H9 (cell line): Measurements from ENCODE around the gene UBE2D2. TPM values are rescaled to one million over a fixed set of nuclear protein-coding genes. Genes with fewer than 3 reads are reported as not detected.

Experiments used
- DNase-seq: peaks from one replicate; pipeline ENCODE4 v3.0.0-alpha.2; 2017
- H2AFZ ChIP-seq: one replicate; pipeline ENCODE4 v1.6.1; 2013; ENCODE audit warnings: mild to moderate bottlenecking, low read length, control low read depth, moderate library complexity
- H2AK5ac ChIP-seq: 2 replicates; pipeline ENCODE4 v1.6.1; 2013; ENCODE audit warnings: low read length, control low read depth, mixed read lengths; ENCODE audit not compliant: insufficient read length
- H2BK120ac ChIP-seq: one replicate; pipeline ENCODE4 v1.6.1; 2013; ENCODE audit warnings: low read depth, mild to moderate bottlenecking, low read length, control low read depth, inconsistent platforms; ENCODE audit not compliant: poor library complexity, severe bottlenecking
- H2BK12ac ChIP-seq: 2 replicates; pipeline ENCODE4 v1.6.1; 2013; ENCODE audit warnings: low read length, control low read depth, mixed read lengths, low read depth; ENCODE audit not compliant: insufficient read length
- H2BK15ac ChIP-seq: 2 replicates; pipeline ENCODE4 v1.6.1; 2013; ENCODE audit warnings: low read depth, low read length, control low read depth
- H2BK20ac ChIP-seq: one replicate; pipeline ENCODE4 v1.6.1; 2013; ENCODE audit warnings: low read depth, mild to moderate bottlenecking, low read length, control low read depth, inconsistent platforms; ENCODE audit not compliant: poor library complexity, severe bottlenecking
- H2BK5ac ChIP-seq: 2 replicates; pipeline ENCODE4 v1.6.1; 2013; ENCODE audit warnings: low read length, control low read depth, mixed read lengths; ENCODE audit not compliant: insufficient read length
- H3K14ac ChIP-seq: 2 replicates; pipeline ENCODE4 v1.6.1; 2013; ENCODE audit warnings: low read length, control low read depth; ENCODE audit not compliant: insufficient read depth
- H3K18ac ChIP-seq: 2 replicates; pipeline ENCODE4 v1.6.1; 2013; ENCODE audit warnings: low read depth, mild to moderate bottlenecking, mixed read lengths, low read length, control low read depth; ENCODE audit not compliant: insufficient read length
- H3K23ac ChIP-seq: 2 replicates; pipeline ENCODE4 v1.6.1; 2013; ENCODE audit warnings: low read length, control low read depth, mixed read lengths, low read depth; ENCODE audit not compliant: insufficient read length
- H3K23me2 ChIP-seq: 2 replicates; pipeline ENCODE4 v1.6.1; 2013; ENCODE audit warnings: low read depth, mild to moderate bottlenecking, mixed read lengths, low read length, control low read depth; ENCODE audit not compliant: insufficient read length, poor library complexity, severe bottlenecking
- H3K27ac ChIP-seq: 2 replicates; pipeline ENCODE4 v1.5.1; 2013; ENCODE audit warnings: low read length, control low read depth, mixed read lengths, low read depth; ENCODE audit not compliant: insufficient read length
- H3K27me3 ChIP-seq: 2 replicates; pipeline ENCODE4 v1.6.1; 2013; ENCODE audit warnings: low read length, control low read depth, inconsistent platforms; ENCODE audit not compliant: insufficient read depth
- H3K4ac ChIP-seq: 2 replicates; pipeline ENCODE4 v1.6.1; 2013; ENCODE audit warnings: low read depth, mild to moderate bottlenecking, control low read depth, inconsistent platforms, low read length, moderate library complexity
- H3K4me1 ChIP-seq: 2 replicates; pipeline ENCODE4 v1.6.1; 2013; ENCODE audit warnings: low read length, control low read depth, inconsistent platforms; ENCODE audit not compliant: insufficient read depth
- H3K4me2 ChIP-seq: 2 replicates; pipeline ENCODE4 v1.6.1; 2013; ENCODE audit warnings: low read length, control low read depth, mixed read lengths; ENCODE audit not compliant: insufficient read length, insufficient read depth
- H3K56ac ChIP-seq: 2 replicates; pipeline ENCODE4 v1.6.1; 2013; ENCODE audit warnings: low read depth, mild to moderate bottlenecking, mixed read lengths, low read length, control low read depth; ENCODE audit not compliant: insufficient read length
- H3K79me1 ChIP-seq: 2 replicates; pipeline ENCODE4 v1.6.1; 2013; ENCODE audit warnings: low read depth, mild to moderate bottlenecking, moderate library complexity, low read length, control low read depth, inconsistent platforms; ENCODE audit not compliant: insufficient read depth, poor library complexity, severe bottlenecking
- H3K79me2 ChIP-seq: 2 replicates; pipeline ENCODE4 v1.6.1; 2013; ENCODE audit warnings: low read length, control low read depth, inconsistent platforms; ENCODE audit not compliant: insufficient read depth
- H3K9ac ChIP-seq: 2 replicates; pipeline ENCODE4 v1.6.1; 2013; ENCODE audit warnings: low read length, control low read depth, mixed read lengths; ENCODE audit not compliant: insufficient read length; ENCODE audit errors: extremely low read depth
- H3K9me3 ChIP-seq: one replicate; pipeline ENCODE4 v1.6.1; 2013; ENCODE audit warnings: low read depth, low read length, inconsistent platforms; ENCODE audit not compliant: control insufficient read depth
- H3T11ph ChIP-seq: one replicate; pipeline ENCODE4 v1.6.1; 2013; ENCODE audit warnings: mild to moderate bottlenecking, low read length, control low read depth, inconsistent platforms
- H4K20me1 ChIP-seq: one replicate; pipeline ENCODE4 v1.6.1; 2013; ENCODE audit not compliant: control insufficient read depth, insufficient read length, insufficient read depth
- H4K5ac ChIP-seq: 2 replicates; pipeline ENCODE4 v1.6.1; 2013; ENCODE audit warnings: low read depth, mild to moderate bottlenecking, mixed read lengths, low read length, control low read depth; ENCODE audit not compliant: insufficient read length
- H4K8ac ChIP-seq: replicated peaks from 2 replicates; pipeline ENCODE4 v1.6.1; 2013; ENCODE audit warnings: low read length, control low read depth, mixed read lengths, low read depth; ENCODE audit not compliant: insufficient read length
- H4K91ac ChIP-seq: 2 replicates; pipeline ENCODE4 v1.6.1; 2013; ENCODE audit warnings: low read depth, mild to moderate bottlenecking, moderate library complexity, mixed read lengths, low read length, control low read depth; ENCODE audit not compliant: insufficient read length
- H3K27ac Mint-ChIP-seq, 3 experiments: 2 replicates in 2 of 3; 3 replicates in 1 of 3; pipeline ENCODE4 v1.8.0; 2020 to 2021; ENCODE audit warnings: mixed read lengths in 3 of 3, mild to moderate bottlenecking in 1 of 3, moderate library complexity in 1 of 3
- H3K27me3 Mint-ChIP-seq: 2 replicates; pipeline ENCODE4 v1.8.0; 2021; ENCODE audit warnings: low read depth, mild to moderate bottlenecking, moderate library complexity, mixed read lengths
- H3K36me3 Mint-ChIP-seq, 3 experiments: 2 replicates in 2 of 3; 3 replicates in 1 of 3; pipeline ENCODE4 v1.8.0; 2020 to 2021; ENCODE audit warnings: low read depth in 3 of 3, mixed read lengths in 3 of 3; ENCODE audit not compliant: insufficient read depth in 1 of 3
- H3K4me1 Mint-ChIP-seq, 2 experiments: 2 replicates each; pipeline ENCODE4 v1.8.0; 2020; ENCODE audit warnings: mixed read lengths in 2 of 2
- H3K4me3 Mint-ChIP-seq, 2 experiments: 2 replicates in 1 of 2; 3 replicates in 1 of 2; pipeline ENCODE4 v1.8.0; 2020 to 2021; ENCODE audit warnings: mild to moderate bottlenecking in 2 of 2, mixed read lengths in 2 of 2, moderate library complexity in 1 of 2
- H3K9me3 Mint-ChIP-seq, 2 experiments: 2 replicates in 1 of 2; 3 replicates in 1 of 2; pipeline ENCODE4 v1.8.0; 2020; ENCODE audit warnings: mild to moderate bottlenecking in 2 of 2, mixed read lengths in 2 of 2, moderate library complexity in 1 of 2
- total RNA-seq: library from RNA; stranded (reverse); gene quantifications from 2 replicates; pipeline ENCODE4 v1.2.1, GENCODE V29; 2021
- TF ChIP-seq, protein P1 (sequence below): fragments of 200-600 bp; sonication (generic); conservative IDR thresholded peaks from 3 replicates; pipeline ENCODE4 v1.8.0; 2021; ENCODE audit warnings: antibody characterized with exemption, mild to moderate bottlenecking

UBE2D2 gene
- total RNA-seq, 1 experiment from 2014 or later = 236 TPM

DNA sequence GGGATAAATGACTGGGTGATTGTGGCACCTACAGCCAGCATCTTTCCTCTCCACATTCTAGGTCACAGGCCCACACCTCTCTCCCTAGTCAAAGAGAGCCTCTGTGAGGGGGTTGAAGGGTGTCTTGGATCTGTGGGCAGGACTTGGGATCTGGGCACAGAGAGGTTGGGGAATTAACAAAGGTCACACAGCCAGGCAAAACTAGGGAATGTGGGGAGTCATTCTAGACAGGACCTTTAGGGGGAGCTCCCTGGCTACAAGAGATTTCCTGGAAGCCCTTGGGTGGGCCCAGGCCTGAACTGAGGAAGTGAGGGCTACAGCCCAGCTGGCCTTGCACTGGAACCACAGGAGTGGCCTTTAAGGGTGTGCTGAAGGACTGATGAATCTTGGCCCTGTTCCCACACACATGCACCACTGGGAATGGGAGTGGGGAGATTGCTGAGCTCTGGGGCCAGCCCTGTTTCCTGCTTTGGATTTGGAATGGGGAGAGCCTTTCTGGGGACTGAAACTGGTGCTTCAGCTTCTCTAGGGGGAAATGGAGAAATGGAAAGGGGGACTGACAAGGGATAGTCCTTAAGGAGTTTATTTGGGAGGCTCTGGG, 74.6 kb downstream of the UBE2D2 start:
- Histone ChIP-seq H3K4ac (no peak overlapping the region), H3K4me1 (peaks cover 23% of the 10 kb centered on the region; the same call in 1 of the 2 replicates), H3K14ac (no peak overlapping the region), H2BK12ac (no peak overlapping the region), H3K9me3 (no peaks in the 10 kb centered on the region), H3K23me2 (no peaks in the 10 kb centered on the region), H3K56ac (no peak overlapping the region), H2BK15ac (no peak overlapping the region), H4K8ac (no peak overlapping the region), H3K18ac (no peak overlapping the region), H3K23ac (no peak overlapping the region), H4K20me1 (no peaks in the 10 kb centered on the region), H4K5ac (no peak overlapping the region), H3K4me2 (no peak overlapping the region), H3K79me2 (no peaks in the 10 kb centered on the region), H2BK120ac (no peak overlapping the region), H3K27ac (no peak overlapping the region), H2AK5ac (no peak overlapping the region), H3K79me1 (no peaks in the 10 kb centered on the region), H3K9ac (no peak overlapping the region), H2AFZ (no peak overlapping the region), H3K27me3 (no peaks in the 10 kb centered on the region), H2BK5ac (no peak overlapping the region), H2BK20ac (no peak overlapping the region), H4K91ac (no peak overlapping the region), H3T11ph (no peak overlapping the region)
- Mint-ChIP-seq H3K9me3 (no peaks in the 10 kb centered on the region; a peak in 1 of 5 replicates), H3K27ac (peak overlapping the region; percentile 44 to 60 (median 53); a peak in 4 of 7 replicates), H3K36me3 (no peaks in the 10 kb centered on the region; a peak in 2 of 7 replicates), H3K27me3 (peaks cover 6% of the 10 kb centered on the region), H3K4me1 (peaks cover 54 to 63% of the 10 kb centered on the region in 2 experiments), H3K4me3 (peak overlapping the region in 1 of 2 experiments; percentile 49; a peak in 3 of 5 replicates)
- no peak for DNase-seq
- TF ChIP-seq, protein P1, sequence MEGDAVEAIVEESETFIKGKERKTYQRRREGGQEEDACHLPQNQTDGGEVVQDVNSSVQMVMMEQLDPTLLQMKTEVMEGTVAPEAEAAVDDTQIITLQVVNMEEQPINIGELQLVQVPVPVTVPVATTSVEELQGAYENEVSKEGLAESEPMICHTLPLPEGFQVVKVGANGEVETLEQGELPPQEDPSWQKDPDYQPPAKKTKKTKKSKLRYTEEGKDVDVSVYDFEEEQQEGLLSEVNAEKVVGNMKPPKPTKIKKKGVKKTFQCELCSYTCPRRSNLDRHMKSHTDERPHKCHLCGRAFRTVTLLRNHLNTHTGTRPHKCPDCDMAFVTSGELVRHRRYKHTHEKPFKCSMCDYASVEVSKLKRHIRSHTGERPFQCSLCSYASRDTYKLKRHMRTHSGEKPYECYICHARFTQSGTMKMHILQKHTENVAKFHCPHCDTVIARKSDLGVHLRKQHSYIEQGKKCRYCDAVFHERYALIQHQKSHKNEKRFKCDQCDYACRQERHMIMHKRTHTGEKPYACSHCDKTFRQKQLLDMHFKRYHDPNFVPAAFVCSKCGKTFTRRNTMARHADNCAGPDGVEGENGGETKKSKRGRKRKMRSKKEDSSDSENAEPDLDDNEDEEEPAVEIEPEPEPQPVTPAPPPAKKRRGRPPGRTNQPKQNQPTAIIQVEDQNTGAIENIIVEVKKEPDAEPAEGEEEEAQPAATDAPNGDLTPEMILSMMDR = peak; percentile 70
